K562 treated with DMSO at 1 percent for 4 hours (cell line): ENCODE measurements around the gene KCNIP4. TPM values are rescaled to one million over a fixed set of nuclear protein-coding genes. Genes with fewer than 3 reads are reported as not detected.

Experiments
- total RNA-seq: library from RNA; unstranded; fragments of 300-600 nt; gene quantifications from 2 replicates; pipeline ENCODE4 v1.2.3, GENCODE V29; 2022; ENCODE audit not compliant: insufficient read depth

The KCNIP4 gene
- total RNA-seq: not detected in 2 replicates

DNA sequence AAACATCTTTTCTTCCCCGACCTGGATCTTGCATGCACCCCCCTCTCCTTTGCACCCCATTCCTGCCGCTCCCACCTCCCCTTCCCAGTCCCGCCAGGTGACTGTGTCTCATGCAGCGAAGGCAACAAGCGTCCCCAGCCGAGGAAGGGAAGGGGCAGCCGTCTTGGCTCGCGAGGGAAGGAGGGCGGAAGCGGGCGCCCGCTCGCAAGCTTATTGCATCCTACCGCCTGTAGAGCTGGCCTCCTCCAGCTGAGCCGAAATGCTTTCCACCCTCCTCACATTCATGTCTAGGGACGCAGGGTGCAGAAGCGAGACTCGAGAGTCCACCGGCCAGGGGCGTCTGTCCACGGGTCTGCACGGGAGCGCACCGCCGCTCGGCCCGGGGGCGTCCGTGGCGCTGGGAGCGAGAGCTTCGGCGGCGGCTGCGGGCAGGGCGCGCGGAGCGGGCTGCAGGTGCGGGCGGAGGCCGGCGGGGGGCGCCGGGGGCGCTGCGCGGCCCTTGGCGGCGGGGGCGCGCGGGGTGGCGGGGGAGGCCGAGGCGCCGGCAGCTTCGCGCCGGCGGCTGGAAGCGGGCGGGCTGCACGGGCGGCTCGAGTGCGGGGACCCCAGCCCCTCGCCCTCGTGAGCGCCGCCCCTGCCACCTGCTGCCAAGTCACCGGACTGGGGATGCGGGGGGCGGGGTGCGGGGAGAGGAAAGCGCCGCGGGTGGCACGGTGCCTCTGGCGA lies at the start of gene KCNIP4:
KCNIP4 (minus strand) TSS at position 426 of the 726 bp plus-strand sequence.

GRCh38 chr4:20700007-20700761 lies 1248.4 kb downstream of the KCNIP4 start, which contains the start of gene PACRGL:
TSS of gene PACRGL (plus strand) at chr4:20700458. CDS start at chr4:20704482, 4,024 bp downstream.

